Activated naive CD4-positive, alpha-beta T cell treated with anti-CD3 and anti-CD28 coated beads, Interleukin-2, amount 50 U/mL, for 16 hours (primary cell): Measurements from ENCODE around the gene POLR2B.
"Not testable (repeated sequence)": the region's sequence is repeated elsewhere in the genome, so short reads cannot be mapped to it uniquely, and the experiment has no call there.

Experiments
- DNase-seq: peaks from one replicate; pipeline ENCODE4 v3.0.0-alpha.2; 2020

Gene POLR2B

GRCh38 chr4:56978750-56979303 is at the start of gene POLR2B:
TSS of gene POLR2B (plus strand) at chr4:56978896. CDS start at chr4:56978986, 90 bp downstream.
- peak; percentile 84 for DNase-seq

GRCh38 chr4:56930638-56931037 is 48.1 kb upstream of the POLR2B start:
- no peak for DNase-seq

GRCh38 chr4:56931924-56932323 is 46.8 kb upstream of the POLR2B start:
- no peak for DNase-seq

- no peak for DNase-seq
These were observed 41.4 kb upstream of the POLR2B start for GRCh38 chr4:56937262-56937661.

- not testable (repeated sequence) for DNase-seq
These were observed 38.9 kb upstream of the POLR2B start for GRCh38 chr4:56939826-56940225.

GRCh38 chr4:56940403-56940802 is 38.3 kb upstream of the POLR2B start:
- DNase-seq = no peak

GRCh38 chr4:56940971-56941370 is 37.7 kb upstream of the POLR2B start:
- DNase-seq = no peak

GRCh38 chr4:56941403-56941802 is 37.3 kb upstream of the POLR2B start:
- DNase-seq = no peak

- DNase-seq = no peak
These were observed 24.8 kb upstream of the POLR2B start for GRCh38 chr4:56953680-56954520.

- DNase-seq = no peak
These were observed 20.6 kb upstream of the POLR2B start for GRCh38 chr4:56958111-56958517.

- no peak for DNase-seq
These were observed 19.6 kb upstream of the POLR2B start for GRCh38 chr4:56959100-56959499.

- no peak for DNase-seq
These were observed 17.6 kb upstream of the POLR2B start for GRCh38 chr4:56961107-56961500.

- no peak for DNase-seq
These were observed 7.3 kb upstream of the POLR2B start for GRCh38 chr4:56971383-56971782.

GRCh38 chr4:56972389-56972788 is 6.3 kb upstream of the POLR2B start:
- DNase-seq = no peak

GRCh38 chr4:56972809-56973208 is 5.9 kb upstream of the POLR2B start:
- no peak for DNase-seq

- DNase-seq = no peak
These were observed 5.4 kb upstream of the POLR2B start for GRCh38 chr4:56973336-56973735.

GRCh38 chr4:56976283-56976836 is 2.3 kb upstream of the POLR2B start:
- DNase-seq = no peak

- peak; percentile 64 for DNase-seq
These were observed 1.8 kb upstream of the POLR2B start for GRCh38 chr4:56976837-56977320.

GRCh38 chr4:56977321-56978012 is 1.2 kb upstream of the POLR2B start, which contains the start of gene NOA1:
TSS of gene NOA1 (minus strand) at chr4:56977606. CDS start at chr4:56977585, 21 bp downstream.
- DNase-seq = peak; percentile 96

GRCh38 chr4:56979421-56980072 is 851 bp downstream of the POLR2B start:
- peak; percentile 46 for DNase-seq

GRCh38 chr4:56981795-56982201 is 3.1 kb downstream of the POLR2B start:
- no peak for DNase-seq

GRCh38 chr4:56986192-56986591 is 7.5 kb downstream of the POLR2B start:
- no peak for DNase-seq

- DNase-seq = no peak
These were observed 8.3 kb downstream of the POLR2B start for GRCh38 chr4:56986952-56987351.
